ENCODE data around the gene CFAP65. TPM values are rescaled to one million over a fixed set of nuclear protein-coding genes. Genes with fewer than 3 reads are reported as not detected.

Gene CFAP65
- total RNA-seq, 4 donors from 2014 or later: not detected

GRCh38 chr2:219001577-219002394, 39.5 kb downstream of the CFAP65 start:
- Histone ChIP-seq H3K27me3 (peaks cover 5 to 98% (median 50%) of the 10 kb centered on the region in 4 donors), H3K27ac (replicated peaks in 1 of 4) (no peak overlapping the region), H3K4me1 (peaks cover 21 to 25% (median 22%) of the 10 kb centered on the region in 4 donors), H3K36me3 (no peaks in the 10 kb centered on the region), H3K4me3 (peak overlapping the region in 3 of 4 donors; percentile 5 to 28 (median 19)), H3K9me3 (no peaks in the 10 kb centered on the region)
- intact Hi-C loops (cut with DNase I): no loop called here
- no peak for DNase-seq (ENCODE audit: extremely low spot score)
- 8% methylated on average over 18 of the region's 70 CpGs for WGBS
- TF ChIP-seq POLR2AphosphoS5 (IDR thresholded peaks at IDR 0.05) (no peak), EP300 (IDR thresholded peaks at IDR 0.05) (no peak), POLR2A (IDR thresholded peaks at IDR 0.05; ENCODE audit: low read depth) (no peak)
- TF ChIP-seq, protein P1, sequence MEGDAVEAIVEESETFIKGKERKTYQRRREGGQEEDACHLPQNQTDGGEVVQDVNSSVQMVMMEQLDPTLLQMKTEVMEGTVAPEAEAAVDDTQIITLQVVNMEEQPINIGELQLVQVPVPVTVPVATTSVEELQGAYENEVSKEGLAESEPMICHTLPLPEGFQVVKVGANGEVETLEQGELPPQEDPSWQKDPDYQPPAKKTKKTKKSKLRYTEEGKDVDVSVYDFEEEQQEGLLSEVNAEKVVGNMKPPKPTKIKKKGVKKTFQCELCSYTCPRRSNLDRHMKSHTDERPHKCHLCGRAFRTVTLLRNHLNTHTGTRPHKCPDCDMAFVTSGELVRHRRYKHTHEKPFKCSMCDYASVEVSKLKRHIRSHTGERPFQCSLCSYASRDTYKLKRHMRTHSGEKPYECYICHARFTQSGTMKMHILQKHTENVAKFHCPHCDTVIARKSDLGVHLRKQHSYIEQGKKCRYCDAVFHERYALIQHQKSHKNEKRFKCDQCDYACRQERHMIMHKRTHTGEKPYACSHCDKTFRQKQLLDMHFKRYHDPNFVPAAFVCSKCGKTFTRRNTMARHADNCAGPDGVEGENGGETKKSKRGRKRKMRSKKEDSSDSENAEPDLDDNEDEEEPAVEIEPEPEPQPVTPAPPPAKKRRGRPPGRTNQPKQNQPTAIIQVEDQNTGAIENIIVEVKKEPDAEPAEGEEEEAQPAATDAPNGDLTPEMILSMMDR (IDR thresholded peaks at IDR 0.05): no peak

DNA sequence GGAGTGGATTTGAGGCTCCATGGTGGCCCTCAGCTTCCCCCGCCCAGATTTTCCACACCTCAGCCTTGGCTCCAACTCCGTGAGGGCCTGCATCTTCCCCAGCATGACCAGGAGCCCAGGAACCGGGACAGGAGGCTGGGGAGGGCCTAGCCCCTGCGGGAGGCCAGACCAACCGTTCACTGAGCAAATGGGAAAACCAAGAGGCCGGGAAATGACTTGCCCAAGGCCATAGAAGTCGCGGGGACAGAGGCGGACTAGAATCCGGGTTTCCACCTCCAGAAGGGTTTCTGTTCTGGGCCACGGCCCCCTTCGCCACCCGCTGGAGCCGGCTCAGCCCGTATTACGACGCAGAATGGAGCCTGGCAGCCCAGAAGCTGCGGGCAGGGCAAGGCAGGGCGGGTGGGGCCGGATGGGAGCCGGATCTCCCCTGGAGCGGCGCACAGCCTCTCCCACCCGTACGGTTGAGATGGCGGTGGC, 40.2 kb downstream of the CFAP65 start:
- WGBS: 30% methylated on average over 13 of the region's 26 CpGs
- intact Hi-C loops (cut with DNase I): no loop called here
- TF ChIP-seq, protein P1 (IDR thresholded peaks at IDR 0.05): no peak
- no peak for TF ChIP-seq EP300 (IDR thresholded peaks at IDR 0.05)
- no peak overlapping the region for H3K27ac ChIP-seq (replicated peaks in 1 of 4)
- H3K36me3 ChIP-seq: no peaks in the 10 kb centered on the region
- no peak for DNase-seq (ENCODE audit: extremely low spot score)
- H3K4me1 ChIP-seq: peaks cover 24 to 29% (median 28%) of the 10 kb centered on the region in 4 donors
- peaks cover 5 to 100% (median 53%) of the 10 kb centered on the region in 4 donors for H3K27me3 ChIP-seq
- no peaks in the 10 kb centered on the region for H3K9me3 ChIP-seq
- H3K4me3 ChIP-seq: peak overlapping the region in 2 of 4 donors; percentile 19 to 28

DNA sequence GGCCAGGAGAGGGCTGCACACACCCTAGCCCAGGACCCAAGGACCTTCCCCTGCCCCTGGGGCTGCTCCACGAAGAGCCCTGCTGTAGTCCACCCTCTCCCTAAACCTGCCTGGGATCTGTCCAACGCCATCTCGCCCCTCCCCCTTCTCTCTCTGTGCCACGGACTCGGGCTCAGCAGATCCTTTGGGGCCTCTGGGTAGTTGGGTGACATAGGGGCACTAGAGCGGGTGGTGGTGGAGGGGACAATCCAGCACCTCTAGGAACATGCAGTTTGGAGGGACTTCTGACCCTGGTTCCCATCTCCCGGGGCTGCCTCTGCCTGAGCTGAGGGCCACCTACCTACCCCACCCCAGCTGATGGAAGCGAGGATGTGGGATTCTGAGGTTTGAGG, 40.8 kb downstream of the CFAP65 start:
- TF ChIP-seq, protein P1 (IDR thresholded peaks at IDR 0.05): no peak
- no peak for TF ChIP-seq POLR2AphosphoS5 (IDR thresholded peaks at IDR 0.05)
- no peak for TF ChIP-seq EP300 (IDR thresholded peaks at IDR 0.05)
- Histone ChIP-seq H3K27ac (replicated peaks in 1 of 4) (no peak overlapping the region), H3K9me3 (no peaks in the 10 kb centered on the region), H3K27me3 (peaks cover 5 to 100% (median 56%) of the 10 kb centered on the region in 4 donors), H3K36me3 (no peaks in the 10 kb centered on the region), H3K4me3 (no peak overlapping the region), H3K4me1 (peaks cover 30 to 34% (median 33%) of the 10 kb centered on the region in 4 donors)
- intact Hi-C loops (cut with DNase I): no loop called here
- 0% methylated on average over 2 of the region's 8 CpGs for WGBS
- no peak for DNase-seq (ENCODE audit: extremely low spot score)

DNA sequence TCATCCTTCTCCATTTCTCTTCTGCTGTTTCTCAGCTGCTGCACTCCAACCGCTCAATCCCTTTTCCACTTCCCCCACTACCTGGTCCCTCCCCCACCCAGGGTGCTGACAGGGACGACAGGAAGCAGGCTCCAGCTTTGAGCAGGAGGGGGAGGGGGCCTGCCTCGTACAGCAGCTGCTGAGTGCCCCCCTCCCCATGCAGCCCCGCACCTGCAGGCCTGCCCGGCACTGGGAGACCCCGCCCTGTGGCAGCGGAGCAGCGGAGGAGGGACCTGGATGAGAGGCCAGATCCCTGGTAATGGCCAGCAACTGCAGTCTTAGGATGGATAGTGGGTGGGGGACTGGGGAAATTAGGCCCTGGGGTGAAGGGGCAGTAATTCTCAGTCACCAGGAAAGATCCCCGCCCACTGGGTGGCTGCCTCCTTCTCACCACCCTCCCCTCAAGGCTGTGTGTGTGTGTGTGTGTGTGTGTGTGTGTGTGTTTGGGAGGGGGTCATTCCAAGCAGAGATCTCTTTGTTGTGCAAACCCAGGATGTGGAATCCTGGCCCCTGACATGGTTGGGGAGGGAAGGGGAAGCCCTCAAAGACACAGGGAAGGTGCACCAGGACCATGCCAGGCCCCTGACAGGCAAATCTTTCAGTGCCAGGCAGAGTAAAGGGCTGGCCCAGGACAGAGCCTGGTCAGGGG, 41.3 kb downstream of the CFAP65 start:
- TF ChIP-seq POLR2A (IDR thresholded peaks at IDR 0.05; ENCODE audit: low read depth) (no peak), POLR2AphosphoS5 (IDR thresholded peaks at IDR 0.05) (no peak), EP300 (IDR thresholded peaks at IDR 0.05) (no peak)
- TF ChIP-seq, protein P1 (IDR thresholded peaks at IDR 0.05): no peak
- Histone ChIP-seq H3K27me3 (peaks cover 5 to 100% (median 58%) of the 10 kb centered on the region in 4 donors), H3K4me3 (no peak overlapping the region), H3K4me1 (peaks cover 31 to 36% (median 36%) of the 10 kb centered on the region in 4 donors), H3K9me3 (no peaks in the 10 kb centered on the region), H3K36me3 (no peaks in the 10 kb centered on the region), H3K27ac (replicated peaks in 1 of 4) (no peak overlapping the region)
- WGBS: 14% methylated on average over 6 of the region's 9 CpGs
- no peak for DNase-seq (ENCODE audit: extremely low spot score)
- intact Hi-C loops (cut with DNase I): loop anchor here (10.0 kb wide), 1 partner anchor 155 kb away; no protein-coding TSS in a partner anchor
